Measurements from ENCODE around the gene EHD1. TPM values are rescaled to one million over a fixed set of nuclear protein-coding genes. Genes with fewer than 3 reads are reported as not detected.

Gene EHD1
- total and polyA plus RNA-seq, 2 of the 8 experiments (the other 6 are each of a cell fraction or from before 2014, with no cell fraction given) = 31.5 to 42.9 TPM

- no peak for TF ChIP-seq TCF12 (IDR thresholded peaks at IDR 0.05; ENCODE audit: low read depth, low read length)
- no peak for TF ChIP-seq SRF (IDR thresholded peaks at IDR 0.05; ENCODE audit: low read depth, low read length)
Measured at GRCh38 chr11:64885367-64886286, 7.2 kb upstream of the EHD1 start (continued).
